ENCODE results near the gene HERC2. TPM values are rescaled to one million over a fixed set of nuclear protein-coding genes. Genes with fewer than 3 reads are reported as not detected.

The HERC2 gene
- total and polyA plus RNA-seq, 2 of the 4 experiments (the other 2 are of a cell fraction): 20.8 to 28.9 TPM

DNA sequence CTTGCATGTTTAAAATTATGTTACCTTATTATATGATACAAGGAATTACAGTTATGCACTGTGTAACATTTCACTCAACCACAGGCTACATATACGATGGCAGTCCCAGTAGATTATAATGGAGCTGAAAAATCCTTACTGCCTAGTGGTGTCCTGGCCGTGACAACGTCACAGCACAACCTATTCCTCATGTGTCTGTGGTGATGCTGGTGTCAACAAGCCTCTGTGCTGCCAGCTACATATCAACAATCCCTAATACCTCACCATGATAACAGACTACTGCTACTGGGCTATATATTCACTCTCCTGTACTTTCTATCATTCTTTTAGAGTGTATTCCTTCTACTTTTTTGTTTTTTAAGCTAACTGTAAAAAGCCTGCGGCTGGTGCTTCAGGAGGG, 142.7 kb downstream of the HERC2 start:
- H2AFZ ChIP-seq (replicated peaks; ENCODE audit: low read length, poor library complexity): no peak overlapping the region
- H2BK5ac ChIP-seq (ENCODE audit: low read depth, low read length, poor library complexity, severe bottlenecking): no peak overlapping the region
- BruUV-seq (replicated peaks): no TSS peak
- dilution Hi-C loops (cut with HindIII; ENCODE audit: low sequenced_read_pairs, unreplicated experiment): no loop called here
- no peaks in the 10 kb centered on the region for H3K9me1 ChIP-seq (ENCODE audit: insufficient read depth, low read length)
- CTCF ChIA-PET: interaction anchor here (1.0 kb wide), 1 partner anchor 12 kb away, joined by 5 read pairs; no protein-coding TSS in a partner anchor
- H3K4me3 ChIP-seq (ENCODE audit: insufficient read depth, low read depth, low read length): no peak overlapping the region
- H2BK15ac ChIP-seq (ENCODE audit: low read depth, low read length): no peak overlapping the region
- no peak overlapping the region for H4K5ac ChIP-seq (ENCODE audit: low read depth, low read length)
- H3K9me3 ChIP-seq (ENCODE audit: control insufficient read depth, insufficient read depth, low read length): no peaks in the 10 kb centered on the region
- H3K9ac ChIP-seq (ENCODE audit: low read depth, low read length): no peak overlapping the region
- no peaks in the 10 kb centered on the region for H3K4me1 ChIP-seq (ENCODE audit: control insufficient read depth, insufficient read depth, low read length)
- no peak overlapping the region for H2BK20ac ChIP-seq (ENCODE audit: low read depth, low read length)
- H4K20me1 ChIP-seq (ENCODE audit: insufficient read depth, low read length): no peaks in the 10 kb centered on the region
- H3K4ac ChIP-seq (ENCODE audit: low read depth, low read length): no peak overlapping the region
- WGBS, 2 experiments (ENCODE audit: extremely low coverage in 2 of 2, insufficient read length in 1 of 2): no CpG with 5 or more reads among the region's 4 CpGs
- H3K18ac ChIP-seq (ENCODE audit: low read depth, low read length): no peak overlapping the region
- H4K91ac ChIP-seq (ENCODE audit: insufficient read depth, low read depth, low read length): no peak overlapping the region
- POLR2A ChIA-PET (ENCODE audit: unreplicated experiment): no interaction called here
- H2AK5ac ChIP-seq (ENCODE audit: low read depth, low read length): no peak overlapping the region
- H3K79me1 ChIP-seq (ENCODE audit: low read depth in 1 of 2, low read length in 2 of 2): no peaks in the 10 kb centered on the region
- in situ Hi-C loops (cut with MboI; ENCODE audit: low sequenced_read_pairs): no loop called here
- H3K27ac ChIP-seq (ENCODE audit: insufficient read depth, low read length): no peak overlapping the region
- H3K36me3 ChIP-seq (ENCODE audit: control insufficient read depth, insufficient read depth, low read length): peaks cover 22% of the 10 kb centered on the region
- intact Hi-C loops (cut with micrococcal nuclease): no loop called here
- no peak overlapping the region for H2BK120ac ChIP-seq (ENCODE audit: low read depth, low read length)
- no peak overlapping the region for H3K23ac ChIP-seq (ENCODE audit: low read depth, low read length)
- H3K56ac ChIP-seq (ENCODE audit: extremely low read depth, insufficient read depth, low read length): no peak overlapping the region
- no peak overlapping the region for H3K14ac ChIP-seq (replicated peaks; ENCODE audit: low read depth, low read length)
- ATAC-seq (ENCODE audit: low read depth): no peak
- no peaks in the 10 kb centered on the region for H3K27me3 ChIP-seq (ENCODE audit: control insufficient read depth, insufficient read depth, low read length)
- H3K4me2 ChIP-seq (ENCODE audit: low read depth, low read length): no peak overlapping the region
- no peak overlapping the region for H4K8ac ChIP-seq (ENCODE audit: low read depth in 2 of 2, low read length in 2 of 2)
- DNase-seq: no peak
- TF ChIP-seq FOS (IDR thresholded peaks at IDR 0.05; ENCODE audit: low read depth, low read length) (no peak), BHLHE40 (IDR thresholded peaks at IDR 0.05; ENCODE audit: low read depth, low read length) (no peak), MAZ (IDR thresholded peaks at IDR 0.05; ENCODE audit: borderline replicate concordance, low read depth, low read length) (no peak), CHD1 (IDR thresholded peaks at IDR 0.05; ENCODE audit: low read depth, low read length) (no peak), CEBPB (IDR thresholded peaks at IDR 0.05; ENCODE audit: low read depth, low read length) (no peak), SMC3 (IDR thresholded peaks at IDR 0.05; ENCODE audit: low read depth, low read length) (no peak), MAFK (IDR thresholded peaks at IDR 0.05; ENCODE audit: low read depth, low read length) (no peak), RCOR1 (IDR thresholded peaks at IDR 0.05; ENCODE audit: insufficient replicate concordance, low read length) (no peak), NFE2L2 (IDR thresholded peaks at IDR 0.05; ENCODE audit: low read depth, low read length) (no peak), RAD21 (IDR thresholded peaks at IDR 0.05; ENCODE audit: low read length) (no peak), MXI1 (IDR thresholded peaks at IDR 0.05; ENCODE audit: borderline replicate concordance, low read depth, low read length) (no peak), RFX5 (IDR thresholded peaks at IDR 0.05; ENCODE audit: low read depth, low read length) (no peak), POLR2A (IDR thresholded peaks at IDR 0.05; ENCODE audit: low read depth, low read length) (no peak)
- TF ChIP-seq, protein P1, sequence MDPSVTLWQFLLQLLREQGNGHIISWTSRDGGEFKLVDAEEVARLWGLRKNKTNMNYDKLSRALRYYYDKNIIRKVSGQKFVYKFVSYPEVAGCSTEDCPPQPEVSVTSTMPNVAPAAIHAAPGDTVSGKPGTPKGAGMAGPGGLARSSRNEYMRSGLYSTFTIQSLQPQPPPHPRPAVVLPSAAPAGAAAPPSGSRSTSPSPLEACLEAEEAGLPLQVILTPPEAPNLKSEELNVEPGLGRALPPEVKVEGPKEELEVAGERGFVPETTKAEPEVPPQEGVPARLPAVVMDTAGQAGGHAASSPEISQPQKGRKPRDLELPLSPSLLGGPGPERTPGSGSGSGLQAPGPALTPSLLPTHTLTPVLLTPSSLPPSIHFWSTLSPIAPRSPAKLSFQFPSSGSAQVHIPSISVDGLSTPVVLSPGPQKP (IDR thresholded peaks at IDR 0.05; ENCODE audit: borderline replicate concordance, low read depth, low read length): no peak
- TF ChIP-seq, protein P2, sequence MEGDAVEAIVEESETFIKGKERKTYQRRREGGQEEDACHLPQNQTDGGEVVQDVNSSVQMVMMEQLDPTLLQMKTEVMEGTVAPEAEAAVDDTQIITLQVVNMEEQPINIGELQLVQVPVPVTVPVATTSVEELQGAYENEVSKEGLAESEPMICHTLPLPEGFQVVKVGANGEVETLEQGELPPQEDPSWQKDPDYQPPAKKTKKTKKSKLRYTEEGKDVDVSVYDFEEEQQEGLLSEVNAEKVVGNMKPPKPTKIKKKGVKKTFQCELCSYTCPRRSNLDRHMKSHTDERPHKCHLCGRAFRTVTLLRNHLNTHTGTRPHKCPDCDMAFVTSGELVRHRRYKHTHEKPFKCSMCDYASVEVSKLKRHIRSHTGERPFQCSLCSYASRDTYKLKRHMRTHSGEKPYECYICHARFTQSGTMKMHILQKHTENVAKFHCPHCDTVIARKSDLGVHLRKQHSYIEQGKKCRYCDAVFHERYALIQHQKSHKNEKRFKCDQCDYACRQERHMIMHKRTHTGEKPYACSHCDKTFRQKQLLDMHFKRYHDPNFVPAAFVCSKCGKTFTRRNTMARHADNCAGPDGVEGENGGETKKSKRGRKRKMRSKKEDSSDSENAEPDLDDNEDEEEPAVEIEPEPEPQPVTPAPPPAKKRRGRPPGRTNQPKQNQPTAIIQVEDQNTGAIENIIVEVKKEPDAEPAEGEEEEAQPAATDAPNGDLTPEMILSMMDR (conservative IDR thresholded peaks at IDR 0.05; ENCODE audit: low read depth, low read length): no peak
- TF ChIP-seq, protein P3, sequence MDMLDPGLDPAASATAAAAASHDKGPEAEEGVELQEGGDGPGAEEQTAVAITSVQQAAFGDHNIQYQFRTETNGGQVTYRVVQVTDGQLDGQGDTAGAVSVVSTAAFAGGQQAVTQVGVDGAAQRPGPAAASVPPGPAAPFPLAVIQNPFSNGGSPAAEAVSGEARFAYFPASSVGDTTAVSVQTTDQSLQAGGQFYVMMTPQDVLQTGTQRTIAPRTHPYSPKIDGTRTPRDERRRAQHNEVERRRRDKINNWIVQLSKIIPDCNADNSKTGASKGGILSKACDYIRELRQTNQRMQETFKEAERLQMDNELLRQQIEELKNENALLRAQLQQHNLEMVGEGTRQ (IDR thresholded peaks at IDR 0.05; ENCODE audit: low read depth, low read length): no peak
- H2AK9ac ChIP-seq (replicated peaks; ENCODE audit: low read depth, low read length, poor library complexity): no peak overlapping the region
